ENCODE data around the gene FOXM1.

- TF ChIP-seq ZFP30 (CRISPR knock-in tag; IDR thresholded peaks at IDR 0.05) (no peak), POU6F1 (CRISPR knock-in tag; IDR thresholded peaks at IDR 0.05; ENCODE audit: borderline replicate concordance, low read depth) (no peak), PATZ1 (CRISPR knock-in tag; IDR thresholded peaks at IDR 0.05; ENCODE audit: borderline replicate concordance) (no peak)
These were observed 45.4 kb upstream of the FOXM1 start for GRCh38 chr12:2922329-2922728.

Measured in SK-N-SH treated with all-trans-retinoic acid at 6 μM for 48 hours (cell line).